Adrenal gland (tissue), 5 donors: ENCODE results near the gene HACE1.
"Not testable (repeated sequence)": the region's sequence is repeated elsewhere in the genome, so short reads cannot be mapped to it uniquely, and the experiment has no call there.

Experiments used
- POLR2A ChIP-seq, 2 donors: fragments of 450-650 bp; IDR thresholded peaks; one replicate each; pipeline ENCODE4 v1.6.1; 2017; ENCODE audit warnings: antibody characterized with exemption in 2 of 2, mild to moderate bottlenecking in 2 of 2, moderate library complexity in 1 of 2
- TF ChIP-seq, protein P1 (sequence below), 6 experiments: fragments of 450-650 bp in 4 of 6; fragments of 200-600 bp in 2 of 6; sonication (generic) in 1 of 6; IDR thresholded peaks; 1 replicate in 5 of 6; 2 replicates in 1 of 6; pipeline versions ENCODE4 v1.5.1 to v1.8.0; 2016 to 2021; ENCODE audit warnings: antibody characterized with exemption in 6 of 6, mild to moderate bottlenecking in 2 of 6, moderate library complexity in 1 of 6
- donor health status: DM: no; HTN: no; CAD: no.

DNA sequence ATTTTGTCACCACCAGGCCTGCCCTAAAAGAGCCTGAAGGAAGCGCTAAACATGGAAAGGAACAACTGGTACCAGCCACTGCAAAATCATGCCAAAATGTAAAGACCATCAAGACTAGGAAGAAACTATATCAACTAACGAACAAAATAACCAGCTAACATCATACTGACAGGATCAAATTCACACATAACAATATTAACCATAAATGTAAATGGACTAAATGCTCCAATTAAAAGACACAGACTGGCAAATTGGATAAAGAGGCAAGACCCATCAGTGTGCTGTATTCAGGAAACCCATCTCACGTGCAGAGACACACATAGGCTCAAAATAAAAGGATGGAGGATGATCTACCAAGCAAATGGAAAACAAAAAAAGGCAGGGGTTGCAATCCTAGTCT is 120.6 kb downstream of the HACE1 start:
- TF ChIP-seq, protein P1, sequence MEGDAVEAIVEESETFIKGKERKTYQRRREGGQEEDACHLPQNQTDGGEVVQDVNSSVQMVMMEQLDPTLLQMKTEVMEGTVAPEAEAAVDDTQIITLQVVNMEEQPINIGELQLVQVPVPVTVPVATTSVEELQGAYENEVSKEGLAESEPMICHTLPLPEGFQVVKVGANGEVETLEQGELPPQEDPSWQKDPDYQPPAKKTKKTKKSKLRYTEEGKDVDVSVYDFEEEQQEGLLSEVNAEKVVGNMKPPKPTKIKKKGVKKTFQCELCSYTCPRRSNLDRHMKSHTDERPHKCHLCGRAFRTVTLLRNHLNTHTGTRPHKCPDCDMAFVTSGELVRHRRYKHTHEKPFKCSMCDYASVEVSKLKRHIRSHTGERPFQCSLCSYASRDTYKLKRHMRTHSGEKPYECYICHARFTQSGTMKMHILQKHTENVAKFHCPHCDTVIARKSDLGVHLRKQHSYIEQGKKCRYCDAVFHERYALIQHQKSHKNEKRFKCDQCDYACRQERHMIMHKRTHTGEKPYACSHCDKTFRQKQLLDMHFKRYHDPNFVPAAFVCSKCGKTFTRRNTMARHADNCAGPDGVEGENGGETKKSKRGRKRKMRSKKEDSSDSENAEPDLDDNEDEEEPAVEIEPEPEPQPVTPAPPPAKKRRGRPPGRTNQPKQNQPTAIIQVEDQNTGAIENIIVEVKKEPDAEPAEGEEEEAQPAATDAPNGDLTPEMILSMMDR (IDR thresholded peaks at IDR 0.05): not testable (repeated sequence)
- not testable (repeated sequence) for TF ChIP-seq POLR2A (IDR thresholded peaks at IDR 0.05)
